ENCODE data around the gene RAD51B. TPM values are rescaled to one million over a fixed set of nuclear protein-coding genes. Genes with fewer than 3 reads are reported as not detected.

The RAD51B gene
- polyA plus RNA-seq, 1 experiment: 6.6 TPM

GRCh38 chr14:68416171-68416570 lies 596.6 kb downstream of the RAD51B start:
- Histone ChIP-seq H3K27me3 (ENCODE audit: control insufficient read depth, insufficient read depth, low read length) (no peaks in the 10 kb centered on the region), H3K4me3 (ENCODE audit: low read depth, low read length) (no peak overlapping the region), H3K27ac (ENCODE audit: low read depth, low read length) (no peak overlapping the region), H3K9me3 (ENCODE audit: control insufficient read depth, insufficient read depth, low read length) (no peaks in the 10 kb centered on the region)
- CTCF ChIA-PET: interaction anchor here (1.0 kb wide), 1 partner anchor 472 kb away, joined by 5 read pairs; no protein-coding TSS in a partner anchor
- DNase-seq (ENCODE audit: low read depth, low spot score): no peak
- POLR2A ChIA-PET: no interaction called here
- TF ChIP-seq CTCF (IDR thresholded peaks at IDR 0.05; ENCODE audit: low read depth, low read length): no peak

GRCh38 chr14:68417009-68417650 lies 597.6 kb downstream of the RAD51B start:
- no peaks in the 10 kb centered on the region for H3K27me3 ChIP-seq (ENCODE audit: control insufficient read depth, insufficient read depth, low read length)
- no peak overlapping the region for H3K4me3 ChIP-seq (ENCODE audit: low read depth, low read length)
- TF ChIP-seq CTCF (IDR thresholded peaks at IDR 0.05; ENCODE audit: low read depth, low read length): no peak
- CTCF ChIA-PET: interaction anchor here (1.0 kb wide), 1 partner anchor 473 kb away, joined by 5 read pairs; no protein-coding TSS in a partner anchor
- no peak for DNase-seq (ENCODE audit: low read depth, low spot score)
- POLR2A ChIA-PET: no interaction called here
- H3K27ac ChIP-seq (ENCODE audit: low read depth, low read length): no peak overlapping the region
- H3K9me3 ChIP-seq (ENCODE audit: control insufficient read depth, insufficient read depth, low read length): no peaks in the 10 kb centered on the region

GRCh38 chr14:68418174-68419118 lies 598.9 kb downstream of the RAD51B start:
- no peak for DNase-seq (ENCODE audit: low read depth, low spot score)
- no peak overlapping the region for H3K4me3 ChIP-seq (ENCODE audit: low read depth, low read length)
- H3K27ac ChIP-seq (ENCODE audit: low read depth, low read length): no peak overlapping the region
- no peak for TF ChIP-seq CTCF (IDR thresholded peaks at IDR 0.05; ENCODE audit: low read depth, low read length)
- H3K9me3 ChIP-seq (ENCODE audit: control insufficient read depth, insufficient read depth, low read length): no peaks in the 10 kb centered on the region
- ChIA-PET CTCF (no interaction called here), POLR2A (no interaction called here)
- H3K27me3 ChIP-seq (ENCODE audit: control insufficient read depth, insufficient read depth, low read length): no peaks in the 10 kb centered on the region

- CTCF ChIA-PET: no interaction called here
These were observed 600.8 kb downstream of the RAD51B start for GRCh38 chr14:68420350-68420749.

More at GRCh38 chr14:68420350-68420749, 600.8 kb downstream of the RAD51B start:
- TF ChIP-seq CTCF (IDR thresholded peaks at IDR 0.05; ENCODE audit: low read depth, low read length): no peak
- POLR2A ChIA-PET: no interaction called here
- Histone ChIP-seq H3K27me3 (ENCODE audit: control insufficient read depth, insufficient read depth, low read length) (no peaks in the 10 kb centered on the region), H3K9me3 (ENCODE audit: control insufficient read depth, insufficient read depth, low read length) (no peaks in the 10 kb centered on the region), H3K4me3 (ENCODE audit: low read depth, low read length) (no peak overlapping the region), H3K27ac (ENCODE audit: low read depth, low read length) (no peak overlapping the region)
- DNase-seq (ENCODE audit: low read depth, low spot score): no peak

Data from AG04450 (cell line).